ENCODE data around the gene TUBGCP3. TPM values are rescaled to one million over a fixed set of nuclear protein-coding genes. Genes with fewer than 3 reads are reported as not detected.

TUBGCP3 gene, protein sequence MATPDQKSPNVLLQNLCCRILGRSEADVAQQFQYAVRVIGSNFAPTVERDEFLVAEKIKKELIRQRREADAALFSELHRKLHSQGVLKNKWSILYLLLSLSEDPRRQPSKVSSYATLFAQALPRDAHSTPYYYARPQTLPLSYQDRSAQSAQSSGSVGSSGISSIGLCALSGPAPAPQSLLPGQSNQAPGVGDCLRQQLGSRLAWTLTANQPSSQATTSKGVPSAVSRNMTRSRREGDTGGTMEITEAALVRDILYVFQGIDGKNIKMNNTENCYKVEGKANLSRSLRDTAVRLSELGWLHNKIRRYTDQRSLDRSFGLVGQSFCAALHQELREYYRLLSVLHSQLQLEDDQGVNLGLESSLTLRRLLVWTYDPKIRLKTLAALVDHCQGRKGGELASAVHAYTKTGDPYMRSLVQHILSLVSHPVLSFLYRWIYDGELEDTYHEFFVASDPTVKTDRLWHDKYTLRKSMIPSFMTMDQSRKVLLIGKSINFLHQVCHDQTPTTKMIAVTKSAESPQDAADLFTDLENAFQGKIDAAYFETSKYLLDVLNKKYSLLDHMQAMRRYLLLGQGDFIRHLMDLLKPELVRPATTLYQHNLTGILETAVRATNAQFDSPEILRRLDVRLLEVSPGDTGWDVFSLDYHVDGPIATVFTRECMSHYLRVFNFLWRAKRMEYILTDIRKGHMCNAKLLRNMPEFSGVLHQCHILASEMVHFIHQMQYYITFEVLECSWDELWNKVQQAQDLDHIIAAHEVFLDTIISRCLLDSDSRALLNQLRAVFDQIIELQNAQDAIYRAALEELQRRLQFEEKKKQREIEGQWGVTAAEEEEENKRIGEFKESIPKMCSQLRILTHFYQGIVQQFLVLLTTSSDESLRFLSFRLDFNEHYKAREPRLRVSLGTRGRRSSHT
- 19.8 and 32.2 TPM in 2 replicates for total RNA-seq

DNA sequence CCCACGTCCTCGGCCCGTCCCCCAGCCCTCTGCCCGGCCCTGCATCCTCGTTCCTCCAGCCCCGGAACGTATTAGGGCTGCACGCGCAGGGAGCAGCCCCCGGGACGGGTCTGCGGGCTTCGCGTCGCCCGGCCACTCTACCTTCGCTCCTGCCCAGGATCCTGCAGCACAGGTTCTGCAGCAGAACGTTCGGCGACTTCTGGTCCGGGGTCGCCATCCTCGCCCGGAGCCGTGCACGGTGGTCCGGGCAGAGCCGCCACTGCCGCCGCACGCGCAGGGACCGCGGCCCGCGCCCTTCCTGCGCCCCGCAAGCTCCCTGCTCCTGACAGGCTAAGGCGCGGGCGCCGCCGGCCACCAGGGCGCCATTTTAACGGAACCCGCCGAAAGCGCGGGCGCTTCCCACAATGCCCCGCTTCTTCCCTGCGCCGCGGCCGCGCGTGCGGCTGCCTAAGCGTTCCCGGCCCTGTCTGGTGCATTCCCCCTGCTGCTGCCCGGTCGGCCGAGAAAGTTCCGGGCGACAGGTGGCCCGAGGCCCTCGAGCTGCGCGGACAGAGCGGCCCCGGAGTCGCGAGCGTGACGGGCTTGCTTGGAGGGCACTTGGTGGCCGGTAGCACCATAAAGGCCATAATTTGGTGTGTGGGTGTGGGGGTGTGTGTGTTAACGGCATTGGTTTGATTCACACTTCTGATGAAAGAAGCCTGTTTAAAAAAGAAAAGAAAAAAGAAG is at the start of gene TUBGCP3:
TSS of gene TUBGCP3 (minus strand) at position 390 of the 726 bp plus-strand sequence. CDS start at position 217, 173 bp downstream.

Other genes starting within 250 kb of the TUBGCP3 start
- not detected in 2 replicates for gene SPACA7, start 211.8 kb downstream of the TUBGCP3 start, total RNA-seq
- 20.9 and 33.5 TPM in 2 replicates for gene ATP11A, start 101.9 kb upstream of the TUBGCP3 start, total RNA-seq